22Rv1 (cell line): Measurements from ENCODE around the gene CES5A.

ENCODE experiments used
- ZFX ChIP-seq: fragments of 450-650 bp; IDR thresholded peaks from 2 replicates; pipeline ENCODE4 v1.6.1; 2017; ENCODE audit warnings: antibody characterized with exemption, borderline replicate concordance
- TF ChIP-seq, protein P1 (sequence below): fragments of 450-650 bp; IDR thresholded peaks from 2 replicates; pipeline ENCODE4 v1.5.1; 2017; ENCODE audit warnings: mild to moderate bottlenecking

GRCh38 chr16:55810451-55810961 lies 64.7 kb downstream of the CES5A start:
- TF ChIP-seq, protein P1, sequence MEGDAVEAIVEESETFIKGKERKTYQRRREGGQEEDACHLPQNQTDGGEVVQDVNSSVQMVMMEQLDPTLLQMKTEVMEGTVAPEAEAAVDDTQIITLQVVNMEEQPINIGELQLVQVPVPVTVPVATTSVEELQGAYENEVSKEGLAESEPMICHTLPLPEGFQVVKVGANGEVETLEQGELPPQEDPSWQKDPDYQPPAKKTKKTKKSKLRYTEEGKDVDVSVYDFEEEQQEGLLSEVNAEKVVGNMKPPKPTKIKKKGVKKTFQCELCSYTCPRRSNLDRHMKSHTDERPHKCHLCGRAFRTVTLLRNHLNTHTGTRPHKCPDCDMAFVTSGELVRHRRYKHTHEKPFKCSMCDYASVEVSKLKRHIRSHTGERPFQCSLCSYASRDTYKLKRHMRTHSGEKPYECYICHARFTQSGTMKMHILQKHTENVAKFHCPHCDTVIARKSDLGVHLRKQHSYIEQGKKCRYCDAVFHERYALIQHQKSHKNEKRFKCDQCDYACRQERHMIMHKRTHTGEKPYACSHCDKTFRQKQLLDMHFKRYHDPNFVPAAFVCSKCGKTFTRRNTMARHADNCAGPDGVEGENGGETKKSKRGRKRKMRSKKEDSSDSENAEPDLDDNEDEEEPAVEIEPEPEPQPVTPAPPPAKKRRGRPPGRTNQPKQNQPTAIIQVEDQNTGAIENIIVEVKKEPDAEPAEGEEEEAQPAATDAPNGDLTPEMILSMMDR = no peak
- TF ChIP-seq ZFX = no peak
